ENCODE data around the gene HADHB.

GRCh38 chr2:26195040-26195984, 49.4 kb upstream of the HADHB start:
- TF ChIP-seq USF1 (IDR thresholded peaks at IDR 0.05) (no peak), RAD21 (IDR thresholded peaks at IDR 0.05; ENCODE audit: low read depth) (no peak), REST (IDR thresholded peaks at IDR 0.05; ENCODE audit: low read depth) (no peak), TEAD4 (IDR thresholded peaks at IDR 0.05) (no peak), TCF12 (IDR thresholded peaks at IDR 0.05; ENCODE audit: low read depth) (no peak), CEBPB (IDR thresholded peaks at IDR 0.05) (no peak), EP300 (IDR thresholded peaks at IDR 0.05; ENCODE audit: borderline replicate concordance) (no peak), EGR1 (IDR thresholded peaks at IDR 0.05) (no peak), TAF1 (IDR thresholded peaks at IDR 0.05; ENCODE audit: low read depth) (no peak)
